ENCODE data around the gene MYLK.

Gene MYLK

GRCh38 chr3:123700791-123701722 lies 183.1 kb downstream of the MYLK start:
- no peak for DNase-seq (ENCODE audit: low read depth in 2 of 2)

- no peak for DNase-seq (ENCODE audit: low read depth in 2 of 2)
Measured at GRCh38 chr3:123698813-123699212, 185.3 kb downstream of the MYLK start.

- DNase-seq (ENCODE audit: low read depth in 2 of 2), result no peak
Measured at GRCh38 chr3:123696808-123697207, 187.3 kb downstream of the MYLK start.

GRCh38 chr3:123695731-123696640 lies 188.1 kb downstream of the MYLK start:
- DNase-seq (ENCODE audit: low read depth in 2 of 2), result no peak

GRCh38 chr3:123695152-123695551 lies 189.0 kb downstream of the MYLK start:
- DNase-seq (ENCODE audit: low read depth in 2 of 2), result no peak

GRCh38 chr3:123694366-123695087 lies 189.6 kb downstream of the MYLK start:
- no peak for DNase-seq (ENCODE audit: low read depth in 2 of 2)

- DNase-seq (ENCODE audit: low read depth in 2 of 2), result no peak
Measured at GRCh38 chr3:123693584-123694190, 190.4 kb downstream of the MYLK start.

- no peak for DNase-seq (ENCODE audit: low read depth in 2 of 2)
Measured at GRCh38 chr3:123692671-123693070, 191.5 kb downstream of the MYLK start.

- no peak for DNase-seq (ENCODE audit: low read depth in 2 of 2)
Measured at GRCh38 chr3:123692041-123692440, 192.1 kb downstream of the MYLK start.

GRCh38 chr3:123689831-123690230 lies 194.3 kb downstream of the MYLK start:
- no peak for DNase-seq (ENCODE audit: low read depth in 2 of 2)

- DNase-seq (ENCODE audit: low read depth in 2 of 2), result peak; percentile 54 to 63
Measured at GRCh38 chr3:123688241-123688747, 195.8 kb downstream of the MYLK start.

GRCh38 chr3:123687286-123687685 lies 196.8 kb downstream of the MYLK start:
- no peak for DNase-seq (ENCODE audit: low read depth in 2 of 2)

- DNase-seq (ENCODE audit: low read depth in 2 of 2), result no peak
Measured at GRCh38 chr3:123686251-123686650, 197.9 kb downstream of the MYLK start.

- DNase-seq (ENCODE audit: low read depth in 2 of 2), result no peak
Measured at GRCh38 chr3:123685780-123686179, 198.4 kb downstream of the MYLK start.

GRCh38 chr3:123684636-123685035 lies 199.5 kb downstream of the MYLK start:
- no peak for DNase-seq (ENCODE audit: low read depth in 2 of 2)

GRCh38 chr3:123684209-123684608 lies 199.9 kb downstream of the MYLK start:
- no peak for DNase-seq (ENCODE audit: low read depth in 2 of 2)

- no peak for DNase-seq (ENCODE audit: low read depth in 2 of 2)
Measured at GRCh38 chr3:123683505-123684154, 200.5 kb downstream of the MYLK start.

GRCh38 chr3:123682781-123683504 lies 201.2 kb downstream of the MYLK start:
- no peak for DNase-seq (ENCODE audit: low read depth in 2 of 2)

GRCh38 chr3:123682302-123682701 lies 201.8 kb downstream of the MYLK start:
- no peak for DNase-seq (ENCODE audit: low read depth in 2 of 2)

Data from fibroblast of skin of left quadriceps (primary cell).